Esophagus muscularis mucosa (tissue), 3 donors: Measurements from ENCODE around the gene MAPK13.
"Not testable (repeated sequence)": the region's sequence is repeated elsewhere in the genome, so short reads cannot be mapped to it uniquely, and the experiment has no call there.

Source experiments
- POLR2AphosphoS5 ChIP-seq, 2 donors: sonication (generic); formaldehyde crosslinking; IDR thresholded peaks; one replicate each; pipeline ENCODE4 v1.6.1; 2017; ENCODE audit warnings: antibody characterized with exemption in 2 of 2
- TF ChIP-seq, protein P1 (sequence below), 3 experiments: fragments of 200-600 bp in 2 of 3; fragments of 450-650 bp in 1 of 3; sonication (generic) in 2 of 3; IDR thresholded peaks; one replicate each; pipeline ENCODE4 v1.5.1; 2017 to 2019; ENCODE audit warnings: antibody characterized with exemption in 3 of 3, mild to moderate bottlenecking in 2 of 3, moderate library complexity in 1 of 3

DNA sequence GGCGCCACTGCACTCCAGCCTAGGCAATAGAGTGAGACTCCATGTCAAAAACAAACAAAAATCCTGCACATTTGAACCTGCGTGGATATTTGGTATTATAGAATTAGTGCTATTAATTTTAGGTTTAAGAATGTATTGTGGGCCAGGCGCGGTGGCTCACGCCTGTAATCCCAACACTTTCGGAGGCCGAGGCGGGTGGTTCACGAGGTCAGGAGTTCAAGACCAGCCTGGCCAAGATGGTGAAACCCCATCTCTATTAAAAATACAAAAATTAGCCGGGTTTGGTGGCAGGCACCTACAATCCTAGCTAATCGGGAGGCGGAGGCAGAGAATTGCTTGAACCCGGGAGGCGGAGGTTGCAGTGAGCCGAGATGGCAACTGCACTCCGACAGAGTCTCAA lies 979 bp upstream of the MAPK13 start:
- TF ChIP-seq, protein P1, sequence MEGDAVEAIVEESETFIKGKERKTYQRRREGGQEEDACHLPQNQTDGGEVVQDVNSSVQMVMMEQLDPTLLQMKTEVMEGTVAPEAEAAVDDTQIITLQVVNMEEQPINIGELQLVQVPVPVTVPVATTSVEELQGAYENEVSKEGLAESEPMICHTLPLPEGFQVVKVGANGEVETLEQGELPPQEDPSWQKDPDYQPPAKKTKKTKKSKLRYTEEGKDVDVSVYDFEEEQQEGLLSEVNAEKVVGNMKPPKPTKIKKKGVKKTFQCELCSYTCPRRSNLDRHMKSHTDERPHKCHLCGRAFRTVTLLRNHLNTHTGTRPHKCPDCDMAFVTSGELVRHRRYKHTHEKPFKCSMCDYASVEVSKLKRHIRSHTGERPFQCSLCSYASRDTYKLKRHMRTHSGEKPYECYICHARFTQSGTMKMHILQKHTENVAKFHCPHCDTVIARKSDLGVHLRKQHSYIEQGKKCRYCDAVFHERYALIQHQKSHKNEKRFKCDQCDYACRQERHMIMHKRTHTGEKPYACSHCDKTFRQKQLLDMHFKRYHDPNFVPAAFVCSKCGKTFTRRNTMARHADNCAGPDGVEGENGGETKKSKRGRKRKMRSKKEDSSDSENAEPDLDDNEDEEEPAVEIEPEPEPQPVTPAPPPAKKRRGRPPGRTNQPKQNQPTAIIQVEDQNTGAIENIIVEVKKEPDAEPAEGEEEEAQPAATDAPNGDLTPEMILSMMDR (IDR thresholded peaks at IDR 0.05), result not testable (repeated sequence)
- TF ChIP-seq POLR2AphosphoS5 (IDR thresholded peaks at IDR 0.05), result not testable (repeated sequence)
